ENCODE measurements around the gene HIPK2. TPM values are rescaled to one million over a fixed set of nuclear protein-coding genes. Genes with fewer than 3 reads are reported as not detected.

The HIPK2 gene
- total RNA-seq, 1 experiment from 2014 or later: 35.2 TPM

GRCh38 chr7:139629392-139630082 is 148.3 kb downstream of the HIPK2 start:
- no peak for TF ChIP-seq EZH2 (IDR thresholded peaks at IDR 0.05; ENCODE audit: low read depth)
- no peak for TF ChIP-seq CTCF (conservative IDR thresholded peaks at IDR 0.05)
- Histone ChIP-seq H3F3A (ENCODE audit: insufficient read depth, low read depth) (no peaks in the 10 kb centered on the region), H3K4me1 (replicated peaks; ENCODE audit: insufficient read depth) (no peaks in the 10 kb centered on the region), H3K27me3 (ENCODE audit: insufficient read depth, low read depth) (no peaks in the 10 kb centered on the region), H3K4me3 (no peak overlapping the region), H3K79me2 (ENCODE audit: low read depth) (no peaks in the 10 kb centered on the region), H3K4me2 (no peak overlapping the region), H3K9me3 (ENCODE audit: insufficient read depth, low read depth) (no peaks in the 10 kb centered on the region), H3K27ac (no peak overlapping the region), H3K36me3 (ENCODE audit: low read depth) (no peaks in the 10 kb centered on the region), H4K20me1 (ENCODE audit: insufficient read depth) (no peaks in the 10 kb centered on the region), H2AFZ (no peak overlapping the region), H3K9me2 (ENCODE audit: insufficient read depth) (no peaks in the 10 kb centered on the region)
- BruUV-seq (replicated peaks): no TSS peak
- no peak for DNase-seq
- CTCF ChIA-PET: interaction anchor here (0.5 kb wide), 1 partner anchor 64 kb away, joined by 5 read pairs; no protein-coding TSS in a partner anchor
- intact Hi-C loops (cut with micrococcal nuclease; ENCODE audit: unreplicated experiment): no loop called here
- POLR2A ChIA-PET (ENCODE audit: unreplicated experiment): no interaction called here

GRCh38 chr7:139627831-139628230 is 150.0 kb downstream of the HIPK2 start:
- H3K9me2 ChIP-seq (ENCODE audit: insufficient read depth): no peaks in the 10 kb centered on the region
- no peaks in the 10 kb centered on the region for H3K4me1 ChIP-seq (replicated peaks; ENCODE audit: insufficient read depth)
- no TSS peak for BruUV-seq (replicated peaks)
- no peak overlapping the region for H2AFZ ChIP-seq
- no peak overlapping the region for H3K4me2 ChIP-seq
- POLR2A ChIA-PET (ENCODE audit: unreplicated experiment): interaction anchor here (0.6 to 0.7 kb wide), 3 partner anchors 26 to 855 kb away, joined by 3 to 10 read pairs (median 5); no protein-coding TSS in a partner anchor
- H3K27ac ChIP-seq: no peak overlapping the region
- no peaks in the 10 kb centered on the region for H4K20me1 ChIP-seq (ENCODE audit: insufficient read depth)
- H3F3A ChIP-seq (ENCODE audit: insufficient read depth, low read depth): no peaks in the 10 kb centered on the region
- no peaks in the 10 kb centered on the region for H3K36me3 ChIP-seq (ENCODE audit: low read depth)
- DNase-seq: no peak
- intact Hi-C loops (cut with micrococcal nuclease; ENCODE audit: unreplicated experiment): no loop called here
- CTCF ChIA-PET: no interaction called here
- H3K9me3 ChIP-seq (ENCODE audit: insufficient read depth, low read depth): no peaks in the 10 kb centered on the region
- no peak overlapping the region for H3K4me3 ChIP-seq
- no peaks in the 10 kb centered on the region for H3K27me3 ChIP-seq (ENCODE audit: insufficient read depth, low read depth)
- H3K79me2 ChIP-seq (ENCODE audit: low read depth): no peaks in the 10 kb centered on the region
- no peak for TF ChIP-seq CTCF (conservative IDR thresholded peaks at IDR 0.05)
- TF ChIP-seq EZH2 (IDR thresholded peaks at IDR 0.05; ENCODE audit: low read depth): no peak

- POLR2A ChIA-PET (ENCODE audit: unreplicated experiment): no interaction called here
- no peak for DNase-seq
- Histone ChIP-seq H3K4me1 (replicated peaks; ENCODE audit: insufficient read depth) (no peaks in the 10 kb centered on the region), H2AFZ (no peak overlapping the region), H3F3A (ENCODE audit: insufficient read depth, low read depth) (no peaks in the 10 kb centered on the region), H3K27ac (no peak overlapping the region), H3K79me2 (ENCODE audit: low read depth) (no peaks in the 10 kb centered on the region), H3K9me3 (ENCODE audit: insufficient read depth, low read depth) (no peaks in the 10 kb centered on the region), H4K20me1 (ENCODE audit: insufficient read depth) (no peaks in the 10 kb centered on the region), H3K4me3 (no peak overlapping the region), H3K27me3 (ENCODE audit: insufficient read depth, low read depth) (no peaks in the 10 kb centered on the region), H3K9me2 (ENCODE audit: insufficient read depth) (no peaks in the 10 kb centered on the region), H3K4me2 (no peak overlapping the region), H3K36me3 (ENCODE audit: low read depth) (no peaks in the 10 kb centered on the region)
- intact Hi-C loops (cut with micrococcal nuclease; ENCODE audit: unreplicated experiment): no loop called here
- no peak for TF ChIP-seq CTCF (conservative IDR thresholded peaks at IDR 0.05)
- no peak for TF ChIP-seq EZH2 (IDR thresholded peaks at IDR 0.05; ENCODE audit: low read depth)
- CTCF ChIA-PET: no interaction called here
- BruUV-seq (replicated peaks): no TSS peak
Observed at GRCh38 chr7:139626817-139627216, 151.0 kb downstream of the HIPK2 start.
